BJ (cell line): Measurements from ENCODE around the gene GRIN2C. TPM values are rescaled to one million over a fixed set of nuclear protein-coding genes. Genes with fewer than 3 reads are reported as not detected.

Source experiments
- CTCF ChIA-PET: fragments of 350-600 bp; formaldehyde crosslinking; extraction: SDS; loops from one replicate; lab custom pipeline; 2021; ENCODE audit warnings: antibody characterized with exemption, inconsistent platforms; lab: Yijun Ruan, JAX
- POLR2A ChIA-PET: fragments of 300-600 bp; sonication (Branson Sonifier 250); formaldehyde crosslinking; extraction: SDS; loops from one replicate; lab custom pipeline; 2021; ENCODE audit warnings: antibody characterized with exemption; lab: Charles Lee
- DNase-seq: peaks from one replicate; pipeline ENCODE4 v3.0.0-alpha.2; 2011; ENCODE audit warnings: low read depth
- H3K27me3 ChIP-seq: 2 replicates; pipeline ENCODE4 v1.6.0; 2011; ENCODE audit warnings: low read length; ENCODE audit not compliant: control insufficient read depth, insufficient read depth
- H3K36me3 ChIP-seq: 2 replicates; pipeline ENCODE4 v1.5.1; 2011; ENCODE audit warnings: low read length; ENCODE audit not compliant: control insufficient read depth, insufficient read depth
- H3K4me3 ChIP-seq: 2 replicates; pipeline ENCODE4 v1.5.1; 2011; ENCODE audit warnings: low read depth, mild to moderate bottlenecking, control low read depth, low read length
- CTCF ChIP-seq: IDR thresholded peaks from 2 replicates; pipeline ENCODE4 v1.5.1; 2011; ENCODE audit warnings: low read depth, mild to moderate bottlenecking, control low read depth, inconsistent platforms, low read length, moderate library complexity; ENCODE audit not compliant: insufficient read depth
- polyA plus RNA-seq: library from polyadenylated mRNA; depleted of rRNA; stranded (reverse); fragments of >200 nt; gene quantifications from 2 replicates; pipeline ENCODE4 v1.2.3, GENCODE V29; 2011

GRIN2C gene
- polyA plus RNA-seq, 1 experiment, result 0.04 TPM

GRCh38 chr17:74808714-74809430 lies 50.8 kb downstream of the GRIN2C start:
- no peaks in the 10 kb centered on the region for H3K27me3 ChIP-seq
- ChIA-PET POLR2A (no interaction called here), CTCF (interaction anchor here (1.5 to 1.7 kb wide), 2 partner anchors 54 to 57 kb away, joined by 3 to 4 read pairs; no protein-coding TSS in a partner anchor)

GRCh38 chr17:74807925-74808324 lies 51.8 kb downstream of the GRIN2C start:
- no peak for DNase-seq
- Histone ChIP-seq H3K4me3 (no peak overlapping the region), H3K27me3 (no peaks in the 10 kb centered on the region), H3K36me3 (peaks cover 5% of the 10 kb centered on the region)
- CTCF ChIA-PET, result interaction anchor here (1.5 to 1.7 kb wide), 3 partner anchors 16 to 58 kb away, joined by 3 to 10 read pairs (median 5); no protein-coding TSS in a partner anchor
- POLR2A ChIA-PET, result no interaction called here
- no peak for TF ChIP-seq CTCF

More at GRCh38 chr17:74808714-74809430, 50.8 kb downstream of the GRIN2C start:
- no peak for TF ChIP-seq CTCF
- DNase-seq, result no peak
- peaks cover 5% of the 10 kb centered on the region for H3K36me3 ChIP-seq
- no peak overlapping the region for H3K4me3 ChIP-seq

DNA sequence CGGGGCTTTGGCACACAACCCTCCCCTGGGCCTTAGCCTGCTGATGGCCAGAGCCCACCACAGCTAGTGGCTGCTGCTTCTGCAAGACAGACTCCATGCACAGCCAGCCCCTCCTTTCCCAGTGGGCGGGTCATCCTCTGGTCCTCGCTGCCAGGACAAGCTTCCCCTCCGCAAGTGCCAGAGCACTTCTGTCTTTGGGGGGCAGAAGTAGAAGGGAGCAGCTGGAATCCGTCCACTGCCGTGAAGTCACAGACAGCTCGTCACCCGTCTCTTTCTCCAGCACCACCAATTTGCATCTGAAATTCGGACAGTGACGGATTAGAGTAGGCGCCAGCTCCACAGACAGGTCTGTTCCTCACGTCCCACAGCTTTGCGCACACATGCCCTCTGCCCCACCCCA lies 52.2 kb downstream of the GRIN2C start:
- CTCF ChIA-PET, result interaction anchor here (1.5 to 1.7 kb wide), 3 partner anchors 15 to 59 kb away, joined by 3 to 10 read pairs (median 5); no protein-coding TSS in a partner anchor
- Histone ChIP-seq H3K4me3 (no peak overlapping the region), H3K27me3 (no peaks in the 10 kb centered on the region), H3K36me3 (peaks cover 5% of the 10 kb centered on the region)
- no peak for TF ChIP-seq CTCF
- DNase-seq, result no peak
- POLR2A ChIA-PET, result no interaction called here

DNA sequence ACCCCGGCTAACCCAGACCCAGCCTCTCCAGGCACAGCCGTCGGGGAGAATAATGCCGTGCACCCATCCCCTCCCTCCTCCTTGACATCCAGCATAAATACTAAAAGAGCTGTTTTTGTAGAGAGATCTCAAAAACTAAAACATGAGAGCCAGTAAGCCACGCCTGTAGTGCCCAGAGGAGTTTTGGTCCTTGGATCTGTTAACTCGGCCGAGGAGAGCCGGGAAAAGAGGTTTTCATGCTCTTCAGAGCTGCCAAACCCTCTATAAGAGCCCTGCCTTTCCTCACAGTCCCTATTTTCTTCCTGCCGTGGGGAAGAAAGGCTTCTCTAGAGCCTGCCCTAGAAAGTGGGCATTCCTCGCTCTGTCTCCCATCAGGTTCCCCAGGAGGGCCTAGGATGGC lies 53.4 kb downstream of the GRIN2C start:
- Histone ChIP-seq H3K36me3 (peaks cover 9% of the 10 kb centered on the region), H3K27me3 (no peaks in the 10 kb centered on the region), H3K4me3 (no peak overlapping the region)
- POLR2A ChIA-PET, result no interaction called here
- no peak for TF ChIP-seq CTCF
- DNase-seq, result no peak
- CTCF ChIA-PET, result interaction anchor here (0.6 to 2.0 kb wide), 4 partner anchors 15 to 151 kb away, joined by 3 to 8 read pairs (median 4); no protein-coding TSS in a partner anchor

DNA sequence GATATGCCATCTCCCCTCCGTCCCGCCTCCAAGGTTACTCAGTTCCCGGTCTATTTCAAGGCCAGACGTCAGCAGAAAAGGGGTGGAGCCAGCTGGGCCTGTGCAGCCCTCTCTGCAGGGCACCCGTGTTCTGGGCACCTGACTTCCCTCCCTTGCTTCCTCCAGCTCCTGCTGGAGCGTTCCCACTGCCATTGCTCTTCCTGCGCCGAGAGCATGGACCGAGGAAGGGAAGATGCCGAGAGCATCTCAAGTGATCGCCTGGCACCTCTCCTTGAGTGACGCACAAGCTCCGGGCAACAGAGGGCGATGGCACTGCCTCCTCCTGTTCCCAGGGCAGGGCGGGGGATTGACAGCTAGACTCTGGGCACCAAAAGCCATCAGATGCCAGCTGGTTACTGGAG lies 54.1 kb downstream of the GRIN2C start:
- ChIA-PET CTCF (interaction anchor here (1.1 to 2.0 kb wide), 3 partner anchors 14 to 56 kb away, joined by 3 to 8 read pairs (median 4); no protein-coding TSS in a partner anchor), POLR2A (no interaction called here)
- no peak for DNase-seq
- Histone ChIP-seq H3K4me3 (no peak overlapping the region), H3K27me3 (no peaks in the 10 kb centered on the region), H3K36me3 (peaks cover 13% of the 10 kb centered on the region)
- no peak for TF ChIP-seq CTCF
